Upper lobe of right lung (tissue), 1 donor: Measurements from ENCODE around the gene LDOC1. TPM values are rescaled to one million over a fixed set of nuclear protein-coding genes. Genes with fewer than 3 reads are reported as not detected.
"Not testable (repeated sequence)": the region's sequence is repeated elsewhere in the genome, so short reads cannot be mapped to it uniquely, and the experiment has no call there.

Experiments used
- ATAC-seq: fragments of 200-7000 bp; cut with Tn5 transposase; one replicate; pipeline ENCODE4 v1.9.1; 2020; ENCODE audit warnings: mild to moderate bottlenecking, moderate library complexity
- DNase-seq: peaks from one replicate; pipeline ENCODE4 v3.0.0-alpha.2; 2020
- H3K27ac ChIP-seq: fragments of 200-600 bp; one replicate; pipeline ENCODE4 v1.8.0; 2022
- H3K27me3 ChIP-seq: fragments of 200-600 bp; one replicate; pipeline ENCODE4 v1.8.0; 2022; ENCODE audit warnings: mild to moderate bottlenecking
- H3K36me3 ChIP-seq: fragments of 200-600 bp; one replicate; pipeline ENCODE4 v1.8.0; 2022
- H3K4me1 ChIP-seq: fragments of 200-600 bp; one replicate; pipeline ENCODE4 v1.8.0; 2022
- H3K4me3 ChIP-seq: fragments of 200-600 bp; one replicate; pipeline ENCODE4 v1.8.0; 2022; ENCODE audit warnings: mild to moderate bottlenecking
- H3K9me3 ChIP-seq: fragments of 200-600 bp; one replicate; pipeline ENCODE4 v1.8.0; 2022
- intact Hi-C: fragments of 100-400 bp; cut with DNase I; formaldehyde crosslinking; loops from one replicate; pipeline ENCODE4 v1.11.0; 2022
- total RNA-seq: library from RNA; stranded (reverse); fragmentation: NEBNext Ultra II Directional; extraction: Animal tissue kit (Norgen Biotek cat#: 25700); gene quantifications from one replicate; pipeline ENCODE4 v1.2.1, GENCODE V29; 2021
- TF ChIP-seq, protein P1 (sequence below): fragments of 200-600 bp; IDR thresholded peaks from one replicate; pipeline ENCODE4 v1.8.0; 2022; ENCODE audit warnings: antibody characterized with exemption
- donor health status: DM: no; HTN: yes; CAD: no; lungs with severe emphysema.

Gene LDOC1
- total RNA-seq, 1 donor from 2014 or later: 19.1 TPM

DNA sequence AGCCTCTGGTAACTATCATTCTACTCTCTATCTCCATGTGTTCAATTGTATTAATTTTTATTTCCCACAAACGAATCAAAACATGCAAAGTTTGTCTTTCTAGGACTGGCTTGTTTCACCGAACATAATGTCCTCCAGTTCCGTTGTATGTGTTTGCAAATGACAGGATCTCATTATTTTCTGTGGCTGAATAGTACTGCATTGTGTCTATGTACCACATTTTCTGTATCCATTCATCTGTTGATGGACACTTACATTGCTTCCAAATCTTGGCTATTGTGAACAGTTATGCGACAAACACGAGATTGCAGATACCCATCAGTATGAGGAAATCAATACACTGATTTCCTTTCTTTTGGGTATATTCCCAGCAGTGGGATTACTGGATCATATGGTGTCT lies 8.4 kb upstream of the LDOC1 start:
- TF ChIP-seq, protein P1, sequence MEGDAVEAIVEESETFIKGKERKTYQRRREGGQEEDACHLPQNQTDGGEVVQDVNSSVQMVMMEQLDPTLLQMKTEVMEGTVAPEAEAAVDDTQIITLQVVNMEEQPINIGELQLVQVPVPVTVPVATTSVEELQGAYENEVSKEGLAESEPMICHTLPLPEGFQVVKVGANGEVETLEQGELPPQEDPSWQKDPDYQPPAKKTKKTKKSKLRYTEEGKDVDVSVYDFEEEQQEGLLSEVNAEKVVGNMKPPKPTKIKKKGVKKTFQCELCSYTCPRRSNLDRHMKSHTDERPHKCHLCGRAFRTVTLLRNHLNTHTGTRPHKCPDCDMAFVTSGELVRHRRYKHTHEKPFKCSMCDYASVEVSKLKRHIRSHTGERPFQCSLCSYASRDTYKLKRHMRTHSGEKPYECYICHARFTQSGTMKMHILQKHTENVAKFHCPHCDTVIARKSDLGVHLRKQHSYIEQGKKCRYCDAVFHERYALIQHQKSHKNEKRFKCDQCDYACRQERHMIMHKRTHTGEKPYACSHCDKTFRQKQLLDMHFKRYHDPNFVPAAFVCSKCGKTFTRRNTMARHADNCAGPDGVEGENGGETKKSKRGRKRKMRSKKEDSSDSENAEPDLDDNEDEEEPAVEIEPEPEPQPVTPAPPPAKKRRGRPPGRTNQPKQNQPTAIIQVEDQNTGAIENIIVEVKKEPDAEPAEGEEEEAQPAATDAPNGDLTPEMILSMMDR: no peak
- Histone ChIP-seq H3K4me3 (no peak overlapping the region), H3K4me1 (no peaks in the 10 kb centered on the region), H3K27me3 (no peaks in the 10 kb centered on the region), H3K27ac (no peak overlapping the region), H3K36me3 (no peaks in the 10 kb centered on the region), H3K9me3 (no peaks in the 10 kb centered on the region)
- ATAC-seq (no peak), DNase-seq (no peak)
- intact Hi-C loops: no loop called here

DNA sequence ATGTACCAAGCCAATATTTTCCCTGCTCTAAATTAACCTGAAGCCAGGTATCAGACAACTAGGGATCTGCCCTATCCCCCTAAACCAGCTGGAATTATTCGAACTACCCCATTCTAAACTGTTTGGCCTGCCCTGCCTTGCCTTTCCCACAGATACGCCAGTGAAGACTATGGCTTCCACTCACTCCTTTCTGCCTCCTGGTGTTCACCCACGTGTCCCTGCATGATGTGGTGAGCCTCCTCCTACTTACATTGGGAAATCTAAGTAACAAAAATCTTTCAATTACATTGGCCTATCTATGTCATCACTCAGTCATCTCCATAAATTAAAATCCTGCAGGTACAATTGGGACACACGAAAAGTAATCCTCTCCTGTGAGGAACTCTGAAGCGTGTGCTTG lies 6.1 kb upstream of the LDOC1 start:
- Histone ChIP-seq H3K4me1 (no peaks in the 10 kb centered on the region), H3K4me3 (no peak overlapping the region), H3K27me3 (no peaks in the 10 kb centered on the region), H3K36me3 (no peaks in the 10 kb centered on the region), H3K9me3 (no peaks in the 10 kb centered on the region), H3K27ac (no peak overlapping the region)
- no peak for DNase-seq
- no peak for ATAC-seq
- intact Hi-C loops: no loop called here
- TF ChIP-seq, protein P1: no peak

DNA sequence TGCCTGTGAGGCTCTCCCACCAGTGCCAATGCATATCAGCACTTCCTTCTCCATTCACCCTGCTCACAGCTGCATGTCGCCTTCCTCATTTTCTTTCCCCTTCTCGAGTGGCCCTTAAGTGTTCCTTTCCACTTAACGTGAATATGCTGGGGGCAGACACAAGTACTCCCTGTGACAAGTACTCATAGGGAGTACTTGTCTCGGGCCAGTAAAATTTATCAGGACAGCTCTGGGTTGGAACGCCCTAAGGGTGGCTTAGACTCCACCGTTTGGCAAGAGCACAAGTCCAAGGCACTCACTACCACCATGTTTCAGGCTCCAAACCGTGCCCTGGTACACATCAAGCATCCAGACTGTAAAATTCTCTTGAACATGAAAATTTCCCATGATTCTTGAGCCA lies 3.9 kb upstream of the LDOC1 start:
- no peak for DNase-seq

DNA sequence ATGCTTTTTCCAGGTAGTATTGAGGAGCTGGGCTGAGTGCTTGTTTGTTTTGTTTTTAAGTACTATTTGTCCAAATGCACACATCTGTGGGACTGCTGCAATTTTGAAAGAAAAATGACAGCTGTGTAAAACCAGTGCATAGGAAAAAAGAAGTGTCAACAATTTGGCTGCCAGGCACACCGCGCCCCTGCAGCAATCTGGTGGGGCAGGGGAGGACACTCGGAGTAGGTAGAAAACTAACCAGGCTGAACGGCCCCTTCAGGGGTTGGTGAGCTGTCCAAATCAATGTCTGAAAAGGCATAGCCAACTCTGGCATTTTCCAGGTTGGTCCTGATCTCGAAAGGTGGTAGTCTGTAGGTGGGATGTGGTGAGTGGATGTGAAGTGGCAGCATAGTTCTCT lies 1.1 kb downstream of the LDOC1 start:
- TF ChIP-seq, protein P1: no peak
- ATAC-seq (no peak), DNase-seq (no peak)

More for the DNA sequence above, 3.9 kb upstream of the LDOC1 start:
- no peaks in the 10 kb centered on the region for H3K27me3 ChIP-seq
- intact Hi-C loops: no loop called here
- H3K9me3 ChIP-seq: no peaks in the 10 kb centered on the region
- TF ChIP-seq, protein P1: no peak
- no peak overlapping the region for H3K4me3 ChIP-seq
- no peaks in the 10 kb centered on the region for H3K36me3 ChIP-seq
- peak; percentile 72 for ATAC-seq
- H3K27ac ChIP-seq: no peak overlapping the region
- H3K4me1 ChIP-seq: no peaks in the 10 kb centered on the region

DNA sequence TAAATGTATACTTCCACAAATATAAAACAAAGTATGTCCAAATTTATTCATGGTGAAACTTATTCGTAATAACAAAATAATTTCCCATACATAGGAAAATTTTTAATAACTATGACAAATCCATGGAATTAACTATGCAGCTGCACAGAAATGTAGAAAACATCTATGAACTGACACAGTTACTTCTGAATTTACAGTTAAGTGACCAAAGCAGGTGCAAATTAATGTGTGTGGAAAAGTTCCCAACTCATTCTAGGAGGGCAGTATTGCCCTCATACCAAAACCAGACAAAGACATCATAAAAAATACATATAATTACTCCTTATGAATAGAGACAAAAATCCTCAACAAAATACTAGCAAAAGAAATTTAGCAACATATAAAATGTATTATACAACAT lies 12.5 kb downstream of the LDOC1 start:
- TF ChIP-seq, protein P1: no peak
- no peaks in the 10 kb centered on the region for H3K9me3 ChIP-seq
- intact Hi-C loops: no loop called here
- no peaks in the 10 kb centered on the region for H3K4me1 ChIP-seq
- H3K4me3 ChIP-seq: no peak overlapping the region
- H3K27ac ChIP-seq: no peak overlapping the region
- no peaks in the 10 kb centered on the region for H3K27me3 ChIP-seq
- DNase-seq (no peak), ATAC-seq (no peak)
- H3K36me3 ChIP-seq: no peaks in the 10 kb centered on the region

More for the DNA sequence above, 1.1 kb downstream of the LDOC1 start:
- Histone ChIP-seq H3K4me3 (peak overlapping the region; percentile 59), H3K27me3 (no peaks in the 10 kb centered on the region), H3K9me3 (no peaks in the 10 kb centered on the region), H3K36me3 (no peaks in the 10 kb centered on the region), H3K27ac (no peak overlapping the region), H3K4me1 (no peaks in the 10 kb centered on the region)
- intact Hi-C loops: no loop called here

DNA sequence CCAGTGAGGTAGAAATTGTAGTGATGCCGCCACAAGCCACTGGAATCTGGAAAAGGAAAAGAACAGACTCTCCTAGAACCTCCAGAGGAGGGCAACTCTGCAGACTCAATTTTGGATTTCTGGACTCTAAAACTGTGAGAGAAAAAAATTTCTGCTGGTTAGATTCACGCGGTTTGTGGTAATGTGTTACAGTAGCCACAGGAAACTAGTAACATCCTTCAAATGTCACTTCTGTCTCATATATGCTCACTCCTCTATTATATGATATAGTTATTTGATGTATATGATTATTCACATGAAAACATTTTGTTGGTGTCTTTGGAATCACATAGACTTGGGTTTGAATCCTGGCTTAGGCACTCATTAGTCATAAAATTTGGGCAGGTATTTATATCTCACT lies 18.8 kb downstream of the LDOC1 start:
- ATAC-seq (no peak), DNase-seq (no peak)
- TF ChIP-seq, protein P1: no peak
- Histone ChIP-seq H3K36me3 (no peaks in the 10 kb centered on the region), H3K4me1 (no peaks in the 10 kb centered on the region), H3K4me3 (no peak overlapping the region), H3K9me3 (no peaks in the 10 kb centered on the region), H3K27ac (no peak overlapping the region), H3K27me3 (no peaks in the 10 kb centered on the region)
- intact Hi-C loops: no loop called here

DNA sequence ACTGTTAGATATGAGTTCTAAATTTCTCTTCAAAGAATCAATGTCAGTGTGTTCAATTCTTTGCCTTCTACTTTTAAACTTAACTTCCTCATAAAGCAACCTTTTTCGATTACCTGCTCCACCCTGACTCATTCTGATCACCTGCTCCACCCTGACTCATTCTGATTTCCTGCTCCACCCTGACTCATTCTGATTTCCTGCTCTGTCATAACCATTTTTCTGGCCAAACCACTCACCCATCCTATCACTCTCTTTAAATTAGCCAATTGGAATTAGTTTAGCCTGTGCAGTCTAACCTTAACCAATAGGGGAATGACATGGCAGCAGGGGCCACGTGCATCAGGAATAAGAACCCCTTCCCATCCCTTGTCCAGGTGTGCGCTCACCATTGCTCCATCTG lies 21.7 kb downstream of the LDOC1 start:
- H3K36me3 ChIP-seq, H3K27ac ChIP-seq, H3K4me3 ChIP-seq, ATAC-seq, DNase-seq, H3K4me1 ChIP-seq, intact Hi-C loops, H3K27me3 ChIP-seq, H3K9me3 ChIP-seq: not testable (repeated sequence)
